CD4-positive, alpha-beta T cell treated with Interferon alpha-2 for 1 hour (primary cell): ENCODE measurements around the gene AFAP1L1.

Experiments
- DNase-seq, 2 donors: peaks; one replicate each; pipeline ENCODE4 v3.0.0-alpha.2; 2020 to 2022

Gene AFAP1L1

DNA sequence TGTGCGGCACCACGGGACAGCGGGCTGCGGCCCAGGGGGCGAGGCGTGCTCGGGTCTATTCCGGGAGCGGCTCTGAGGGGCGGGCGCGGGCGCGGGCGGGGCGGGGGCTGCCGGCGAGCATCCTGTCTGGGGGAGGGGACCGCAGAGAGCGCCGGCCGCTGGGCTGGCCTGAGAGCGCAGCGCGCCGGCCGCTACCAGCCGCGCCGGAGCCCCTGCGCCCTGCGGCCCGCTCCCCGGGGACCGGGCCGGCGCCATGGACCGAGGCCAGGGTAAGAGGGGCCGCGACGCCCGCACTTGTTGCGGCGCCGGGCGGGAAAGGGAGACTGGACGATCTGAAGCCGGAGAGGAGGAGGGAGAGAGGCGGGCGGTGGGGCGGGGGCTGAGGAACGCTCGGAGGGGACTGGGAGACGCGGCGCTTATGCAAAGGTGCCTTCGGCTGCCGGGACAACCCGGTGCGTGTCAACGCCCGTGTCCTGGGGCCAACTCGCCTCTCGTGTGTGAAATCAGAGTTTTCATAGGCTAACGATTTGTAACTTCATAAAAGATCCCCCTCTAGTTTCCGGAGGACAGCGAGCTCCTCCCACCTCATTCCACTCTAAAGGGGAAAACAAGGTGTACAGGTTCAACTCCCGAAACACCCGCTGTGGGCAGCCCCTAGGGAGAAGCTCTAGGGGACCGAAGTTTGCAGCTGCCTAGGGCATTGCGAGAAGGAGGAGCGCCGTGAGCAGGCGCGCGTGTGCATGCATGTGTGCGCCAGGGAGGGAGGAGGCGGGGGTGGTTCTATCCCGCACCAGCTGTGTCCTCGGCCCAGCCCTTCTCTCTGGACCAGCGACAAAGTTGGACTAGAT, at the start of gene AFAP1L1:
Gene AFAP1L1 (plus strand): TSS at position 144 of the 848 bp plus-strand sequence. CDS start 110 bp downstream, at position 254.
- no peak for DNase-seq

DNA sequence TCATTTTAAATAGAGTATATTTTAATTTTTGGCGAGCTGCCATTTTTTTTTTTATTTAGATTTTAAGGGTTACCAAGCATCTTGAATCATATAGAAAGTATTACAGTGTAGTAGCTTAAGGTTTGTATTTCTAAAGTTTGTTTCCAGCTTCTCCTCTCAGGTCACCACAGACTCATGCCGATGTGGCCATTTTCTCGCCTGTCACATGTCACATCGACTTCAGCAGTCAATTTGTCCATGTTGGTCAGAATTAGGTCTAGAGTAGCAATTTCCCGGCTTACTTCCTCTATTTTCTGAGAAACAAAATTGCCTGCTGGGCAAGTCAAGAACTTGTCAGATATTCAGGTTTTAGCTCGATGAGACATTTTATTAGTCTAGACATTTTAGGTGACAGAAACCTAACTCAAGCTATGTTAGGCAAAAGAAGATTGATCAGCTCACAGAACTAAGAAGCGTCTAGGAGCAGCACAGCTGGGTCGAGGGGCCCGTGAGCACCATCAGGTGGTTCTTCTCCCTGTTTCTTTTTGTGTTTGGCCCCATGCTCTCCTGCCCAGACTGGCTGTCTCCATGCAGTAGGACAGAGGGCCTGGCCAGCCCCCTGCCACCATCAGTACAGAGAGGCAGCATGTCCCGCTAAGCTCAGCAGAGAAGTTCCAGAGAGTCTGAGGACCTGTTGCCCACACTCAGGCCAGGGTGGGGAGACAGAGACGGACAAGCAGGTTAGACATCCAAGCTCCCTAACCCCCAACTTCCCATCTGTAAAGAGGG, 48.4 kb upstream of the AFAP1L1 start:
- DNase-seq, result peak in 1 of 2 donors; percentile 18

DNA sequence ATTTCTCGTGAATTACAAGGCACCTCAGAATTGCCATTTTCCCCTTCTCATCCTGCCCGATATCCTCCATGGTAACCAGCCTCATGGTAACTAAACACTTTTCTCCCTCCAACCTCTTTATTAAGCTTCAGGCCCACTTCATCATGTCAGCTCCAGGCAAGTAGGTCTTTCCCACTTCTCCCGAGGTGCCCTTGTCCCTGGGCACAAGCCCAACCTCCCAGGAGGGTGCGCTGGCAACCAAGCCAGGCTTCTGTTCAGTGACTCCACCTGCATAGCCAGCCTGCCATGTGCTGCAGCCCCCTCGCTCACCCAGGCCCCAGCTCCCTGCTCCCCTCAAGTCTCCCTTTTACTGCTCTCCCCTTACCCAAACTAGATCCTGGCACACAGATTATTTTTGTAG, 47.4 kb upstream of the AFAP1L1 start:
- no peak for DNase-seq

DNA sequence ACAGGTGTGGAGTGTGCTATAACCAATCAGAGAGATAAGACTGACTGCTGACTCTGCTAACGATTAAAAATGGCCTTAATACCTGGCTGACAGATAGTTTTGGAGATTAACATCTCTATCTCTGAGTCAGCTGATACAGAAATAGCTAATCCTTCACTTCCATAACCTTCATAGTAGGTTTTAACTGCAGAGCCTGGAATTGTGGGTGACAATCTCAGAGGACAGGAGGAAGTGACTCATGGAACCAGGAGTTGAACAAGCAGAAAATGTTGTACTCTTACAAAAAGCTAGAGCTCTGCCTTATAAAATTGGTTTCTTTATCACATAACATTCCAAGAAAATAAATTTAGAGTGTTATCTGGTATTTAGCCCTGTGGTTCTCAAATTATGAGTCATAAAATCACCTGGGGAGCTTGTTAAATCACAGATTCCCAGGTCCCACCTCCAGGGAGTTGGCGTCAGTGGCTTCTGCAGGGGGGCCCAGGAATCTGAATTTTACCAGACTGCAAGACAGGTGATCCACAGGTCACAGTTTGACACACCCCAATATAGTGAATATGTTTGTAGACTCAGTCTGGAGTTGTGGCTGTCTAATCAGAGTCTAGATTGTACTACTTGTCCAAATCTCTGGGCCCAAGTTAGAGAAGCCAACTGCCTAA, 44.4 kb upstream of the AFAP1L1 start:
- DNase-seq, result no peak

DNA sequence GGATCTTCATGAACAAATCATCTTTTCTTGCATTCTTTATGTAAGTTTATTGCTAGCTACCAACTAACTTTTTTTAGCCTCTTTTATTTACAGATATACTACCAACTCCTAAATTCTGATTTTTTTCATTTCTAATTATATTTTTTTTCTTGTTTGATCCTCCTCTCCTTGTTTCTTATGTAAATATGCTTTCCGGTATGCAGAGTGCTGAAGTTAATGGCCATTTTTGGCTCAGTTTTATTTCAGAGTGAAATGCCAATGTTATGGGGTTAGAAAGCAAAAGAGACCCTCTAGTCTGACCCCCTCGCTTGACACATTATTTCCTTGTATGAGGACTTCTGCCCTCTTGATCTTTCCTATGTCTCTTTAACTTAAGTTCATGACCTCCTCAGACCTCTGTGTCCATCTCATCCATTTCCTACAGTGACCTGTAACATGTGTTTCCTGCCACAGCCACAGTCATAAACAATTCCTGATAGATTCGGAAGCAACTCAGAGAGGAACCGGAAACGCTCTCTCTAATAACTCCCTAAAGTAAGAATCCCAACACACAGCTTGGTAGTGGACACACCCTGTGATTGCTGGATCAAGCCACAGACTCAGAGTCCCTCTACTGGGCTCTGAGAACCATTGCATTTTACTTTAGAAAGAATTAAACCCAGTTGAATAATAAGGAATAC, 42.9 kb upstream of the AFAP1L1 start:
- no peak for DNase-seq

DNA sequence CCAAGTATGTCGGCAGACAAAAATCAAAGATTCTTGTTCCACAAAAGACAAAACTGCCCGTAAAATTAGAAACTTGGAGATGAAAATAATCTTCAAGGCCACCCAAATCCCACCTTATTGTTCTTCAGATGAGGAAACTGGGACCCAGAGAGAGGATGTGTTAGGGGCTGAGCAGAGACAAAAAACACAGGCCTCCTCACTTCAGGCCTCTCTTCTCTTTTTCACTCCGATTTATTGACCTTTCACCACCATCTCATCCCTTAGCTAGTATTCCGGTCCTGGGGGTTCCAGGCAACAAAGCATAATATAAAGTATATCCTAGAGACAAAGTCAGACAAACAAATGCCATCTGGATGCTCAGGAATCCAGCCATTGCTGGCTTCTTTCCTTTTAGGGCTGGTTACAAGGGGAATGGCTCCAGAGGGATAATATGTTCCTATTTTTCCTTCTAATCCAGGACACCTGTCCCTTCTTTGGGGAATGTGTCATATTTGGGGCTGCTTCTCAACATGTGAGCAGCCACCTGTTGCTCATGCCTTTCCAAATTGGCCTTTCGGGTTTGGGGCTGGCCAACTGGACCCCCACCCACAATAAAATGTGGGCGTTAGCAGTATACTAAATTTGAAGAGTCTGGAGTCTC, 42.2 kb upstream of the AFAP1L1 start:
- DNase-seq, result no peak

DNA sequence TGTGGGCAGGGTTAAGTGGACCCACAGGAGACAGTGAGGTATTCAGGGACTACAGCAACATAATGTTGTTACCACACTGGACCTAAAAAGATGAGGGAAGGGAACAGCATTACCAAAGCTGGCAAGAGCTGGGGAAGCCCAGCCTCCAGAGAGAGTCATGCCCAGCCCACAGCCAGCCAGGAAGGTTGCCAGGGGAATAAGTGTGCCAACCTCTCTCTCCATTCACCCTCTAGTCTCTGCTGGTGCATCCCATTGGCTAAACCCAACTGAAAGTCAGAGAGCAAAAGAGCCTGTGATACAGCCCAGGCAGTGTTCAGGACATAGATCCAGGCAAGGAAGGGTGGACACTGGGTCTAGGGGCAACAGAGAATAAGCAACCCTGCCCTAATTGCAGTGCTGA, 35.8 kb upstream of the AFAP1L1 start:
- no peak for DNase-seq

DNA sequence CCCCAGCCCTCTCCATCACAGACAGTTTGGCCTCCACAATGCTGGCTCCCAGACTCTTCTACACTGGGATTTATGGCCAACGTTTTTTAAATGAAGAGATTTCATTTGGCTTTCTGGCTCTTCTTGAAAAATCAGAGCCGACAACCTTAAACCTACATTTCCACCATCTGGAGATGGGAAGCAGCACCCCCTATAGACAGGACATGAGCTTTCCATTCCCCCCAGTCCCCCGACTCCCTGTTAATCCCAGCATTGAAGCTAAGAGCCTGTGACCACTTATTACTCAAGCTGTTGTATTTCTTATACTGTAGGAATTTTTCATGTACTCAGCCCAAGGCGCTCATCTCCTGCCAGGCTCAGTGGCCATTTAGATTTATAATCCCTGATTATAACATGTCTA, 34.0 kb upstream of the AFAP1L1 start:
- no peak for DNase-seq

DNA sequence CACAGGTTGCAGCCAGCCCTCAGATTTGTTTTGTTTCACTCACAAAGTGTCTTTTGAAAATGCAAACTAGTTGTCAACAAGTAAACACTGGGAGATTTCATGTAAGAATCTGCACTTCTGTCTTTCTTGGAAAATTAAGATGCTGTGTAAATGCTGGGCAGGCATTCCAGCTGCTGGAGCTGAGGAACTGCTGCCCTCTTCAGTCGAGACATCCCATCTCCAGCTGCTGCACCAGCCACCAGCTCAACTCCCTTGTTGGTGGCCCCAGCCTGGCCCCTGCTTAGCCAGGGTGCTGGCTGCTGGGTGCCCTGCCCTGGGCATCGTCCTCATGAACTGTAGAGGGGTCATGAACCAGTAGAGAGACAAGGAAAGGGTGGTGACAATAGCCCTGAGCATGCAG, 33.1 kb upstream of the AFAP1L1 start:
- no peak for DNase-seq

DNA sequence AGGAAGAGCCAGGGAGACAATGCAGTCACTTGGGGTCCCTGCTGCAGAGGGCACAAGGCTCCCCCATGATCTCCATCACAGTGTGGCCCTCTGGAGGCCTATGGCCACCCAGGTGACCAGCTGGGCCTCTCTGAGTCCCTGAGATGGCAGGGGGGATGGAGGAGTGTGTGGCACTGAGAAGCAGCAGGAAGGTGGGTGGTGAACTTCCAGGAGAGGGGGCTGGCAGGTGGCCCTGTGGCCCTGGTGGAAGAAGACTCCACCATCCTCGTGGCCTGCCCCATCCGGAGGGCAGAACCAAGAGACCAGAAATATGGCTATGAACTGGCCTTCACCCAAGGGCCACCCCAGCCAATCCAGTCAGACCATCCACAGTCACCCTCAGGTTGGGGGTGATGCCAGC, 31.7 kb upstream of the AFAP1L1 start:
- no peak for DNase-seq

DNA sequence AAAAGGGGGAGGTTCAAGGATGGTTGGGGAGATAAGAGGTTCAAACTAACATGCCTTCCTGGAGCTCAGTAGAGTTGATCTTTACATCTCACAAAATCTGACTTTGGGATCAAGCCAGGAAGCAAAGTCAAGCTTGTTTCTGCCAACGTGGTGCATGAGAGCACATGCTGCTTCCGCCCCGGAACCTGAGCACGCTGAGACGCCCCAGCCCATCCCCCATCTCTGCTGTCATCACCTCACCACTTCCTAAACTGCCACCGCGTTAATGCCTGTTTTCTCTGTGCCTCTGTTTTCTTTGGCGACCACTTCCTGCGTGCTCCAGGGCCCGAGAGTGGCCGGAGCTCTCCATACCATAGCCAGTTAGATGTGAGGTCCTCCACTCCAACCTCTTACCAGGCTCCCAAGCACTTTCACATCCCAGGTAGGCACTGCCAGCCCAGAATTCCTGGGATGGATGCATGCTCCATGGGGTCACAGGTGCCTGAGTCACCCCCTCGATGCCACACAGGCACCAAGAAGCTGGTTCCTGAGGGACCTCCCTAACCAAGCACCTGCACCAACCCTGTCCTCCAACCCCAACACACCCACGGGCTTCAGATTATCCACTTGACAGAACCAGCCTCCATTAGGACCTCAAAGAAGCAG, 31.2 kb upstream of the AFAP1L1 start:
- DNase-seq, result peak; percentile 68 to 71

DNA sequence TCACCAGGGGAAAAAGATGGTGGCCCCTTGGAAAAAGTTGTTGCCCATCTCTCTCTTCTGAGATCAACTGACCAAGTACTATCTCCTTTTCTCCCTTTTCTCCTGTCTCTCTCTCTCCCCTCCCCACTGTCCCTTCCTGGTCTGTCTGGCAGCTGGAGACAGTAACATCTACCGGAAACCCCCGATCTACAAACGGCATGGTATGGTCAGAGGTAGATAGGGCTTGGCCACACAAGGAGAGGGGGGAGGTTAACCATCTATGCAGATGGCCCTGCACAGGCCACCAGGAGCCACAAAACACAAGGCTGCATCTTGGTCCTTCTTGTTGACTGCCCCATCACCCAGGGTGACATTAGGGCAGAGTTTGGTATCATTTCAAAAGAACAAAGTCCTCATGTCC, 29.3 kb upstream of the AFAP1L1 start:
- DNase-seq, result no peak

DNA sequence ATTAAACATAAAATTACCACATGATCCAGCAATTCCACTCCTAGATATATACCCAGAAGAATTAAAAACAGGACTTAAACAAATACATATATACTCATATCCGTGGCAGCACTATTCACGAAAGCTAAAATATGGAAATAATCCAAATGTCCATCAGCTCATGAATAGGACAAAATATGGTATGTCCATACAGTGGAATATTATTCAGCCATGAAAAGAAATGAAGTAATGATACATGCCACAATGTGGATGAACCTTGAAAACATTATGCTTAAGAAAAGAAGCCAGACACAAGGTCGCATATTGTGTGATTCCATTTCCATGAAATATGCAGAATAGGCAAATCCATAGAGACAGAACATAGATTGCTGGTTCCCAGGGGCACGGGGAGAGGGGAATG, 24.8 kb upstream of the AFAP1L1 start:
- DNase-seq, result no peak

DNA sequence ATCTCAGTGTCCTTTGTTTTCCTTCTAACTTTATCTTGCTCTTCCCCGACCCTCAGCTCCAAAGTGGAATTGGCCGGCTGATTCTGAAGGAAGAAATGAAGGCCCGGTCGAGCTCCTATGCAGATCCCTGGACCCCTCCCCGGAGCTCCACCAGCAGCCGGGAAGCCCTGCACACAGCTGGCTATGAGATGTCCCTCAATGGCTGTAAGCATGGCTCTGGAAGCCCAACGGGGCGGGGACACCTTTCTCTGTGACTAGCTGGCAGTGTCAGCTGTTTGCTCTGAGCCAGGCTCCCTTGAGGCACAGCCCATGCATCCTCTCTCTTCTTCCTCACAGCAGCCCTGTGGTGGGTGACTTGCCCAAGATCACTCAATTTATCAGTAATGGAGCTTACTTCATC, 23.9 kb upstream of the AFAP1L1 start:
- no peak for DNase-seq

DNA sequence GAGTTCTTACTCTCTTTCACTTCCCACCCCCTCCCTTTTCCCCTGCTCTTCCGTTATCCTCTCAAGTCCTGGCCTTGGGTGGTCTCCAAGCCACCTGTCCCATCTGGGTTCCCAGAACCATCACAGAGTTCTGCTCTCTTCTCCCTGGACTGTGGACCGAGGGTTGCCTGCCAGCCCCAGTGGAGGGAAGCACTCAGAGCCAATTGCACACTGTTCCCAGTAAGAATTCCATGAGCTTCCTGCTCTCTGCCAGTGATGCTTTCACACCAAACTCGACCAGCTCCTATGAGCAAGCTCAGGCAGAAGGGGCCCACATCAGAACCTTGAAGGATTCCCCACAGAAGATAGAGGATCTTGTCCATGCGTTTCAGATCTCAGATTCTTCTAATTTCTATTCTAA, 20.1 kb upstream of the AFAP1L1 start:
- no peak for DNase-seq

DNA sequence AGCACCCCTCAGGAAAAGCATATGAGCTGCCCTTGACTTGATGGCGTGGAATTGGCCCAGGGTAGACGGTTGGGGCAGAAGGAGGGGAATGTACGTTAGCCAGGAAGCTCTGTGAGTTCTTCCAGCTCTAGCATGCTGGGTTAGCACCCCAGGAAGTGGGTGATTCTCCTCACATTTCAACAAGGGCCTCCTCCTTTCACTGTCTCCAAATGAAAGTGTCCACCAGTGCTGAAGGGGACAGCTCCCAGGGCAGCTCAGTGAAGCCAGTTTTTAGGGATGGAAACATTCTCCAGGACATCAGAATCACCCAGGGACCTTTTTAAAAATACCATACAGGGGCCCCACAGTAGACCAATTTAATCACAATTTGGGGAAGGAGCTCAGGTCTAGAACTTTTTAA, 17.2 kb upstream of the AFAP1L1 start:
- no peak for DNase-seq

DNA sequence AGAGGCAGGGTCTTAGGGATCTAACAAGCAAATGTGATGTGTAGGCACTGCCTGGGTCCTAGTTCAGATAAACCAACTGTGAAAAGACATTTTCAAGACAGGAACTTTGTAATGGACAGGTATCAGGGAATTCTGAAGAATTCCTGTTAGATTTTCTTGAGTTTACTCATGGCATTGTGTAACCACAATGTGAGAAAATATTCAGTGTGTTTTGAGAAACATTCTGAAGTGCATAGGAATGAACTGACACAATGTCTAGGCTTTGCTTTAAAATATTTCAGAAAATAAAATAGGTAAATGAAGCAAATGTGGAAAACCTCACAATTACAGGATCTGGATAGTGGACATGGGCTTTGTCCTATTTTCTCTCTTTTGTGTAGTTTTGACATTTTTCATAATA, 15.2 kb upstream of the AFAP1L1 start:
- no peak for DNase-seq

DNA sequence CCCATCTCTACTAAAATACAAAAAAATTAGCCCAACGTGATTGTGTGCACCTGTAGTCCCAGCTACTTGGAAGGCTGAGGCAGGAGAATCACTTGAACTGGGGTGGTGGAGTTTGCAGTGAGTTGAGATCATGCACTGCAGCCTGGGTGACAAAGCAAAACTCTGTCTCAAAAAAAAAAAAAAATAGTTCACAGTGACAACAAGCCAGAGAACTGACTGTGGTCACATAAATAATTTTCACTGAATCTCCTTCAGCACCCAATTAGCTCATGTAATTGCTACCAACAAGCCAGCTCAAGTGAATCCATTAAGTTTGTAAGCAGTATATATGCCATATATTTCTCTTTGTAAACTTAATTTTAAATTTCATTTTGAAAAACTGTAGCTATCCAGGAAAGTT, 14.5 kb upstream of the AFAP1L1 start:
- DNase-seq, result no peak

DNA sequence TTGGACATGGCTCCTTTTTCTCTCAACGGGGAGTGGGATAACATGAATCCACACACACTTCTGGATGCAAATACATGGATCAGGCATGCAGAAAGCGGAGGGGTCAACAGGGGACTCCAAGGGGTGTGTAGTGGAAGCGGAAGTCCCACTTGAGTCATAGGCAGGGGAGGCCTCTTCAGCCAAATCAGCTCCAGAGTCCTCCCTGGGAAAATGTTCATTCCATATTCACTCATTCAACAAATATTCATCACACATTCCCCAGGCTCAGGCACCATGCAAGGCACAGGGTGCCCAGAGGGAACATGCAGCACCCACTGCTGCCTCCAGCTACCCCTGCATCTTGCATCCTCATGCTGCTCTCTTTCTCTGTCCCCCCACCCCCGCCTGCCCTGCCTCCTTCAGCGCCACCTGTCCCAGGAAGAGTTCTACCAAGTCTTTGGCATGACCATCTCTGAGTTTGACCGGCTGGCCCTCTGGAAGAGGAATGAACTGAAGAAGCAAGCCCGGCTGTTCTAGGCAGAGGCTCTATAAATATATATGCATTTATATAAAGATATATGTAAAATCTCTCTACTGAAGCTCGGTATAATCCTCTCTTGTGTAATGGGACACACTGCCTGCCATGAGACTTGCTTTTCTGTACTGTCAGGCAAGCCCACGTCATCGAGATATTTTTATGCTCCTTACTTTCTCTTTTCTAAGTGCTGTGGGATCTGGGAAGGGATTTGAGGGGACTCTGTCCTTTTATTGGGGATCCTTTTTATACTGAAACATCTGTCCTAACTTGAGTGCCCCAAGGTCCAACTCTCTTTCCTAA, 13.6 kb upstream of the AFAP1L1 start:
- no peak for DNase-seq

DNA sequence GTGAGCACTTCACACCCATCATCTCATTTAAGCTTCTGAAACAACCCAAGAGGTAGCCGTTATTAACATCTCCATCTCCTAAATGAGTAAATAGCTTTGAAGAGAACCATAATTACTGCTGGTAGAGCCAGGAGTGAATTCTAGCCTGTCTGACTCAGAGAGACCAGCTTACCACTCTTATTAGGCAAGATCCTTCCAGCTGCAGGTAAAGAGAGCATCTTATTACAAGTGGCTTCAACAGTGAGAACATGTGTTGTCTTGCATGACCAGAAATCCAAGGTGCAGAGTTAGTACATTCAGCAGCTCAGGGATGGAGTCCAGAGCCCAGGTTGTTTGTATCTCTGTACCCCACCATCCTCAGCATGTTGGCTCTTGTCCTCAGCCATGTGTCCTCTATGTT, 10.9 kb upstream of the AFAP1L1 start:
- no peak for DNase-seq

DNA sequence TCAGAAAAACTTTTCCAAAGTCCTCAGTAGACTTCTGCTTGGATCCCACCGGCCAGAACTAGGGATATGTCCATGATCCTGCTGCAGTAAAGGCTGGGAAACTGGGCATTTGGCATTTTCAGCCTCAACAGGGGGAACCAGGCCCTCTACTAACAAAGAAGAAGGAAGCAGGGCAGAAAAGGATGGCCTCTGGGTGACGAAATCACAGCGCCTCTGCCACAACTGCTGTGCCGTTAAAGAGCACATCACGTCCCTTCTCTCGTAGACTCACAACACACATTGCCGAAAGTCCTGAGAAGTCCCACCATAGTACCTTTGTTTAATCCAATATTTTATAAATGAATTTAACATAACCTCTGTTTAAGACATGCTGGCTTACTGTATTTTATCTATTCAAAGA, 10.4 kb upstream of the AFAP1L1 start:
- no peak for DNase-seq
